Gastroesophageal sphincter (tissue), 3 donors: ENCODE data around the gene DLGAP4.

Source experiments
- POLR2AphosphoS5 ChIP-seq: sonication (generic); formaldehyde crosslinking; IDR thresholded peaks from one replicate; pipeline ENCODE4 v1.6.1; 2017; ENCODE audit warnings: antibody characterized with exemption
- TF ChIP-seq, protein P1 (sequence below), 4 experiments: fragments of 200-600 bp in 2 of 4; fragments of 450-650 bp in 2 of 4; sonication (generic) in 1 of 4; IDR thresholded peaks; one replicate each; pipeline ENCODE4 v1.5.1; 2017 to 2019; ENCODE audit warnings: antibody characterized with exemption in 4 of 4, mild to moderate bottlenecking in 2 of 4, moderate library complexity in 2 of 4

DNA sequence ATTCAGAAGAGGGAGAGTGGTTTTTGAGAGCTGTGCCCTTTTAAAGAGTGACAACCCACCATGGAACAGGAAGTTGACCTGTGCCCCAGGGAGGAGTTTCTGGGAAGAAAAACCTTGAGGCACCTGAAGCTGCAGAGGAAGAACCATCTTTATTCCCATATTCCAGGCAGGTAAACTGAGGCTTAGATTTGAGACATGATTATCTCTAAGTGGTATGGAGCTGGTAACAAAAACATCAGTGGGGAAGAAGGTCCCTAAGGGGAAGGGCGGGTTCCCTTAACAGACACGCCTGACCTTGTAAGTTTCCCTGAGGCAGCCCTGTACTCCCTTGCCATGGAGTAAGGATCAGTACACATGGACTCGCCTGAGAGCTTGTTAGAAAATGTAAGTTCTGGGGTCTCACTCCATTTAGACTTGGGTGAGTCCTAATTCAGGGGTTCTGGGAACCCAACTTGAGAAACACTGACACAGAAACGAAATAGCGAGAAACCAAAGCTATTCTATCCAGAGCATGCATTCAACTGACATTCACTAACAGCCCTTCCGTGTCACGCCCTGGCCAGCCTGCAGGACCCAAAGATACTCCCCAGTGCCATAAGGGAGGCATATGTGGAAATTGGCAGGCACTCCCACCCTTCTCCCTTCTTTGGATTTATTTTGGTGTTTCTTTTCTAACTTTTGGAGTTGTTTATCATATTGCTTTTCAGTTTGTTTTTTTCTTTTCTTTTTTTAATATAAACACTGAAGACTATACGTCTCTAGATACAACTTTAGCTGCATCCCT is 90.9 kb downstream of the DLGAP4 start:
- no peak for TF ChIP-seq POLR2AphosphoS5
- TF ChIP-seq, protein P1, sequence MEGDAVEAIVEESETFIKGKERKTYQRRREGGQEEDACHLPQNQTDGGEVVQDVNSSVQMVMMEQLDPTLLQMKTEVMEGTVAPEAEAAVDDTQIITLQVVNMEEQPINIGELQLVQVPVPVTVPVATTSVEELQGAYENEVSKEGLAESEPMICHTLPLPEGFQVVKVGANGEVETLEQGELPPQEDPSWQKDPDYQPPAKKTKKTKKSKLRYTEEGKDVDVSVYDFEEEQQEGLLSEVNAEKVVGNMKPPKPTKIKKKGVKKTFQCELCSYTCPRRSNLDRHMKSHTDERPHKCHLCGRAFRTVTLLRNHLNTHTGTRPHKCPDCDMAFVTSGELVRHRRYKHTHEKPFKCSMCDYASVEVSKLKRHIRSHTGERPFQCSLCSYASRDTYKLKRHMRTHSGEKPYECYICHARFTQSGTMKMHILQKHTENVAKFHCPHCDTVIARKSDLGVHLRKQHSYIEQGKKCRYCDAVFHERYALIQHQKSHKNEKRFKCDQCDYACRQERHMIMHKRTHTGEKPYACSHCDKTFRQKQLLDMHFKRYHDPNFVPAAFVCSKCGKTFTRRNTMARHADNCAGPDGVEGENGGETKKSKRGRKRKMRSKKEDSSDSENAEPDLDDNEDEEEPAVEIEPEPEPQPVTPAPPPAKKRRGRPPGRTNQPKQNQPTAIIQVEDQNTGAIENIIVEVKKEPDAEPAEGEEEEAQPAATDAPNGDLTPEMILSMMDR (IDR thresholded peaks at IDR 0.05): no peak
